ENCODE data around the gene MAD2L1. TPM values are rescaled to one million over a fixed set of nuclear protein-coding genes. Genes with fewer than 3 reads are reported as not detected.

Gene MAD2L1
- total RNA-seq, 1 donor = 36.5 TPM

- no peak overlapping the region for H3K4me3 ChIP-seq (ENCODE audit: low read depth, low read length)
- no peak for DNase-seq (ENCODE audit: low read depth)
- TF ChIP-seq CTCF (IDR thresholded peaks at IDR 0.05; ENCODE audit: insufficient read depth, low read length) = no peak
These were observed 19.1 kb upstream of the MAD2L1 start for GRCh38 chr4:120085705-120086104.

- DNase-seq (ENCODE audit: low read depth) = no peak
- H3K4me3 ChIP-seq (ENCODE audit: low read depth, low read length) = no peak overlapping the region
- TF ChIP-seq CTCF (IDR thresholded peaks at IDR 0.05; ENCODE audit: insufficient read depth, low read length) = no peak
These were observed 17.7 kb upstream of the MAD2L1 start for GRCh38 chr4:120084327-120084726.

DNA sequence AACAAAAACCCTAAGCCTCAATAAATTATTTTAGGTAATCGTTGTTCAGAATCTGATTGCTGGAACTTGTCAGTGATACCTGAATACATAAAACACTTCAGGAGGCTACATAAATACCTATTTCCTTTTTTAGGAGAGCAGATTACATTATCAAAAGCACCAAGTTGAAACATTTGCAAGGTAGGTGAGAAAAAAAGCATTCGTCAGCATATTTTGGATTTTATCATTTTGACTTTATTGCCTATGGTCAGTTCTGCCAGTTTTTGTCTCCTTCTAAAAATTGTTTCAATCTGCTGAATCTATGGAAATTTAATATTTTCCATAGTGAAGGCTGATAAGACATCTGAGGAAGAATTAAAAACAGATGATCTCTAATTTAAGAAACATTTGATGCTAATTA is 16.5 kb upstream of the MAD2L1 start:
- no peak for TF ChIP-seq CTCF (IDR thresholded peaks at IDR 0.05; ENCODE audit: insufficient read depth, low read length)
- no peak overlapping the region for H3K4me3 ChIP-seq (ENCODE audit: low read depth, low read length)
- DNase-seq (ENCODE audit: low read depth) = no peak

DNA sequence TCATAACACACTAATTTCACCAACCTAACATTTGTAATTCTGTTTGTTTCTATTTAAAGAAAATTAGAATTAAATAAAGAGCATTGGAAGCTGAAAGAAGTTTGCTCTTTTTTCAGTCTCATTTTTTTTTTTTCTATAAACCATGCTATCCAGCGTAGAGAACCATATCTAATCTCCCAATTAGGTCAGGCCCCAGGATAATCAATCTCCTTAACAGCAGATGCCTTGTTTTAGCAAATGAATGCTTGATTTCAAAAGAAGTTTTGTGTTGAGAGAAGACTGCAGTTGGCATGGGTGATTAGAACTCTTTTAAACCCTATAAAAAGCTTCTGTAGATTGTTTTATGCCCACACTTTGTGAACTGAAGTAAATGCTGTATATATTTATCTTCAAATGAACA is 15.6 kb upstream of the MAD2L1 start:
- no peak for TF ChIP-seq CTCF (IDR thresholded peaks at IDR 0.05; ENCODE audit: insufficient read depth, low read length)
- no peak for DNase-seq (ENCODE audit: low read depth)

DNA sequence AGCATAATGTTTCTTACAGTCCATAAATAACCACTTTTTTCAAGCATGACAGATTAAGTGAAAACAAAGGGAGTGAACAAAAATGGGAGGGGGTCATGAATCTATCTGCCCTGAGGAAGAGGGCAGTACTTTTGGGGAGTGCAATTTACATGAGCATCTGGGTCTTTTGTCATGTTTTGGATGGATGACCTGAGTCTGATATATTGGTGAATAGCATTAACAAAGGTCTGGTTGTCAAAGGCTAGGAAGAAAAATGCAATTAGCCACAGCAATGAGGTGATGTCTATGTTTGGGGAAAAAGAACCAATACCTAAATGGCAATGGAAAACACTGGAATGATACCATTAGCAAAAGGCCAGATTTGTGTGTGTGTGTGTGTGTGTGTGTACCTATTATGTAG is 15.1 kb upstream of the MAD2L1 start:
- no peak overlapping the region for H3K4me3 ChIP-seq (ENCODE audit: low read depth, low read length)
- no peak for DNase-seq (ENCODE audit: low read depth)
- TF ChIP-seq CTCF (IDR thresholded peaks at IDR 0.05; ENCODE audit: insufficient read depth, low read length) = no peak

More for the DNA sequence above, 15.6 kb upstream of the MAD2L1 start:
- no peak overlapping the region for H3K4me3 ChIP-seq (ENCODE audit: low read depth, low read length)

- no peak overlapping the region for H3K4me3 ChIP-seq (ENCODE audit: low read depth, low read length)
- no peak for DNase-seq (ENCODE audit: low read depth)
- TF ChIP-seq CTCF (IDR thresholded peaks at IDR 0.05; ENCODE audit: insufficient read depth, low read length) = no peak
These were observed 13.9 kb upstream of the MAD2L1 start for GRCh38 chr4:120080533-120080932.

DNA sequence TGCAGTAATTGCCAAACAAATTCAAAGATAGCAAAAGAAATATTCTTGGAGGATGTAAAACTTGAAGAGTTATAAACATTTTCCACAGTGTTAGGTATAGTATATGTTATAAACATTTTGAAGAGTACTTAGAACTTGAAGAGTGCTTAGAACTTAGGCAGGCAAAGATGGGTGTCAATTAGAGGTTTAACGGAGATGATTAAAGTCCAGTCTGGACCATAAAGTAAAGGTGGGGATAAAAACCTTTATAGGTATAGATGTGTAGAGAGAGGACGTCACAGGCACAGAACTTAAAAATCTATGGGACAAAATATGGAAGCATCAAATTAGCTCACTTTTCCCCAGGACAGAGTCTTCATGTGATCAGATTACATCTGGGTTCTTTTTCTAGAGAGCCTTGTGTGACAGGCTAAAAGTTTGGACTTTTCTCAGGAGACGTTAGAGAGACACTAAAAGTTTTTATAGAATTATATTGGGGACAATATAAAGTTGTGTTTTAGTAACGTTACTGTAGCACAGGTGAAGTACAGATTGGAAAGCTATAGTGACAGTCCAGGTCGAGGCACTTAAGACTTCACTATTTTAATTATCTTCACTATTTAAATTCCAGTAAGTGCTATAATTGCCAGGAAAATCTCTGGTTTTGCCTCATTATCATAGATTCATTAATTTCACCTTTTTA is 13.3 kb upstream of the MAD2L1 start:
- DNase-seq (ENCODE audit: low read depth) = no peak
- no peak for TF ChIP-seq CTCF (IDR thresholded peaks at IDR 0.05; ENCODE audit: insufficient read depth, low read length)
- no peak overlapping the region for H3K4me3 ChIP-seq (ENCODE audit: low read depth, low read length)
